Measurements from ENCODE around the gene UNKL.

DNA sequence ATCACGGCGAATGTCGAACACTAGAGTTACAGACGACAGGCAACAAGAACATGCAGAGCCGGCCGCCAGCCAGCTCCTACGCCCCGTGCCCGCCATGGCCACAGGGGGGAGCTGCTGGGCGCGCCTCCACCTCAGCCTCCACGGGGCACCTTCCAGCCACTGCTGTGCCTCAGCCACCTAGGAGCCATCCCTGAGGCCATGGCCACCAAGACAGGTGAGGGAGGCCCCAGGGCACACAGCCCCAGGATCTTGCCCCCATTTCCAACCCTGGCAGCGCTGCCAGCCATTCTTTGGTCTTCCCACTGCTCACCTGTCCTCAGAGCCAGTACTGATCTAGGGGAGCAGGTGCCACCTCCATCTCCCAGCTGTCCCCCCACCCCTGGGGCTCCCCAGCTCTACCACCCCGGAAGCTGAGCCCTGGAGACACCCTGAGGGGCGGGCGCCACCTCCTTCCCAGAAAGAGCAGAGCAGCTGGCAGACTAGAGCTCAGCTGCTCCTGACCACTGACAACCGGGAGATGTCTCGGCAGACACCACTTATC is 50.9 kb downstream of the UNKL start:
- TF ChIP-seq POLR2AphosphoS5 (IDR thresholded peaks at IDR 0.05; ENCODE audit: low read depth, low read length) (no peak), TAF1 (IDR thresholded peaks at IDR 0.05; ENCODE audit: borderline replicate concordance, insufficient read depth, low read length) (no peak), SIN3A (IDR thresholded peaks at IDR 0.05; ENCODE audit: borderline replicate concordance, insufficient read depth, low read length) (no peak), FOXP2 (optimal IDR thresholded peaks at IDR 0.05; ENCODE audit: borderline replicate concordance, extremely low read depth, extremely low read length, insufficient read depth) (peak; percentile 17)
- TF ChIP-seq, protein P1, sequence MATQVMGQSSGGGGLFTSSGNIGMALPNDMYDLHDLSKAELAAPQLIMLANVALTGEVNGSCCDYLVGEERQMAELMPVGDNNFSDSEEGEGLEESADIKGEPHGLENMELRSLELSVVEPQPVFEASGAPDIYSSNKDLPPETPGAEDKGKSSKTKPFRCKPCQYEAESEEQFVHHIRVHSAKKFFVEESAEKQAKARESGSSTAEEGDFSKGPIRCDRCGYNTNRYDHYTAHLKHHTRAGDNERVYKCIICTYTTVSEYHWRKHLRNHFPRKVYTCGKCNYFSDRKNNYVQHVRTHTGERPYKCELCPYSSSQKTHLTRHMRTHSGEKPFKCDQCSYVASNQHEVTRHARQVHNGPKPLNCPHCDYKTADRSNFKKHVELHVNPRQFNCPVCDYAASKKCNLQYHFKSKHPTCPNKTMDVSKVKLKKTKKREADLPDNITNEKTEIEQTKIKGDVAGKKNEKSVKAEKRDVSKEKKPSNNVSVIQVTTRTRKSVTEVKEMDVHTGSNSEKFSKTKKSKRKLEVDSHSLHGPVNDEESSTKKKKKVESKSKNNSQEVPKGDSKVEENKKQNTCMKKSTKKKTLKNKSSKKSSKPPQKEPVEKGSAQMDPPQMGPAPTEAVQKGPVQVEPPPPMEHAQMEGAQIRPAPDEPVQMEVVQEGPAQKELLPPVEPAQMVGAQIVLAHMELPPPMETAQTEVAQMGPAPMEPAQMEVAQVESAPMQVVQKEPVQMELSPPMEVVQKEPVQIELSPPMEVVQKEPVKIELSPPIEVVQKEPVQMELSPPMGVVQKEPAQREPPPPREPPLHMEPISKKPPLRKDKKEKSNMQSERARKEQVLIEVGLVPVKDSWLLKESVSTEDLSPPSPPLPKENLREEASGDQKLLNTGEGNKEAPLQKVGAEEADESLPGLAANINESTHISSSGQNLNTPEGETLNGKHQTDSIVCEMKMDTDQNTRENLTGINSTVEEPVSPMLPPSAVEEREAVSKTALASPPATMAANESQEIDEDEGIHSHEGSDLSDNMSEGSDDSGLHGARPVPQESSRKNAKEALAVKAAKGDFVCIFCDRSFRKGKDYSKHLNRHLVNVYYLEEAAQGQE (IDR thresholded peaks at IDR 0.05; ENCODE audit: insufficient read depth in 1 of 2, low read depth in 2 of 2, low read length in 2 of 2) = no peak
